Mesenchymal stem cell (in vitro differentiated cells and primary cell): ENCODE results near the gene SLC9A3.

ENCODE experiments used
- DNase-seq: peaks from one replicate; pipeline ENCODE4 v3.0.0-alpha.2; 2013
- H2AFZ ChIP-seq: one replicate; pipeline ENCODE4 v1.6.1; 2013; ENCODE audit warnings: low read depth, mild to moderate bottlenecking, control low read depth, inconsistent platforms, low read length, moderate library complexity
- H2AK5ac ChIP-seq: 2 replicates; pipeline ENCODE4 v1.6.1; 2013; ENCODE audit warnings: low read length, moderate library complexity, mild to moderate bottlenecking, inconsistent platforms; ENCODE audit not compliant: severe bottlenecking
- H2BK120ac ChIP-seq: one replicate; pipeline ENCODE4 v1.6.1; 2013; ENCODE audit warnings: low read depth, mild to moderate bottlenecking, inconsistent platforms, low read length, moderate library complexity
- H2BK12ac ChIP-seq, 2 experiments: one replicate each; pipeline ENCODE4 v1.6.1; 2013; ENCODE audit warnings: inconsistent platforms in 2 of 2, low read length in 2 of 2, mild to moderate bottlenecking in 2 of 2, moderate library complexity in 2 of 2, control low read depth in 1 of 2
- H2BK15ac ChIP-seq: one replicate; pipeline ENCODE4 v1.6.1; 2013; ENCODE audit warnings: mild to moderate bottlenecking, low read depth, inconsistent platforms; ENCODE audit not compliant: poor library complexity, severe bottlenecking
- H2BK5ac ChIP-seq: 2 replicates; pipeline ENCODE4 v1.6.1; 2013; ENCODE audit warnings: low read depth, mild to moderate bottlenecking, low read length, control low read depth, inconsistent platforms; ENCODE audit not compliant: poor library complexity, severe bottlenecking
- H3K14ac ChIP-seq, 2 experiments: one replicate each; pipeline ENCODE4 v1.6.1; 2013; ENCODE audit warnings: inconsistent platforms in 2 of 2, low read length in 2 of 2, control low read depth in 1 of 2, mild to moderate bottlenecking in 1 of 2, moderate library complexity in 1 of 2
- H3K18ac ChIP-seq, 2 experiments: one replicate each; pipeline ENCODE4 v1.6.1; 2013; ENCODE audit warnings: inconsistent platforms in 2 of 2, low read length in 2 of 2, control low read depth in 1 of 2, low read depth in 1 of 2, mild to moderate bottlenecking in 1 of 2
- H3K23ac ChIP-seq, 2 experiments: one replicate each; pipeline ENCODE4 v1.6.1; 2013; ENCODE audit warnings: inconsistent platforms in 2 of 2, low read length in 2 of 2, mild to moderate bottlenecking in 2 of 2, moderate library complexity in 2 of 2, control low read depth in 1 of 2
- H3K27ac ChIP-seq: 2 replicates; pipeline ENCODE4 v1.5.1; 2013; ENCODE audit warnings: mild to moderate bottlenecking, moderate library complexity, low read length, control low read depth, inconsistent platforms; ENCODE audit not compliant: poor library complexity, severe bottlenecking
- H3K27me3 ChIP-seq, 2 experiments: 2 replicates each; pipeline versions ENCODE4 v1.6.1 to v1.7.0; 2013; ENCODE audit warnings: low read length in 2 of 2, mild to moderate bottlenecking in 2 of 2, moderate library complexity in 2 of 2, control low read depth in 1 of 2, inconsistent platforms in 1 of 2; ENCODE audit not compliant: control insufficient read depth in 1 of 2, insufficient read depth in 1 of 2
- H3K36me3 ChIP-seq, 2 experiments: 2 replicates each; pipeline versions ENCODE4 v1.6.1 to v1.7.0; 2013; ENCODE audit warnings: low read length in 2 of 2, control low read depth in 1 of 2, inconsistent platforms in 1 of 2, low read depth in 1 of 2, mild to moderate bottlenecking in 1 of 2; ENCODE audit not compliant: insufficient read depth in 2 of 2, control insufficient read depth in 1 of 2
- H3K4ac ChIP-seq, 2 experiments: one replicate each; pipeline ENCODE4 v1.6.1; 2013; ENCODE audit warnings: inconsistent platforms in 2 of 2, low read length in 2 of 2, mild to moderate bottlenecking in 2 of 2, moderate library complexity in 2 of 2, control low read depth in 1 of 2, low read depth in 1 of 2
- H3K4me1 ChIP-seq: 2 replicates; pipeline ENCODE4 v1.6.1; 2013; ENCODE audit warnings: low read depth, low read length, control low read depth; ENCODE audit not compliant: control insufficient read depth, insufficient read depth
- H3K4me2 ChIP-seq: 2 replicates; pipeline ENCODE4 v1.6.1; 2013; ENCODE audit warnings: low read length, mild to moderate bottlenecking, inconsistent platforms; ENCODE audit not compliant: poor library complexity, severe bottlenecking
- H3K4me3 ChIP-seq, 2 experiments: 2 replicates each; pipeline versions ENCODE4 v1.5.1 to v1.7.0; 2013; ENCODE audit warnings: low read length in 2 of 2, mild to moderate bottlenecking in 2 of 2, control low read depth in 1 of 2, low read depth in 1 of 2; ENCODE audit not compliant: insufficient read depth in 1 of 2
- H3K79me1 ChIP-seq: replicated peaks from 2 replicates; pipeline ENCODE4 v1.6.1; 2013; ENCODE audit warnings: mild to moderate bottlenecking, control low read depth, low read length, inconsistent platforms; ENCODE audit not compliant: poor library complexity, severe bottlenecking
- H3K9ac ChIP-seq: 2 replicates; pipeline ENCODE4 v1.7.0; 2013; ENCODE audit warnings: mild to moderate bottlenecking, low read length, moderate library complexity
- H3K9me3 ChIP-seq: 2 replicates; pipeline ENCODE4 v1.7.0; 2013; ENCODE audit warnings: mild to moderate bottlenecking, low read length; ENCODE audit not compliant: control insufficient read depth
- H4K8ac ChIP-seq: one replicate; pipeline ENCODE4 v1.6.1; 2013; ENCODE audit warnings: inconsistent platforms, mild to moderate bottlenecking, low read length, moderate library complexity
- H4K91ac ChIP-seq: one replicate; pipeline ENCODE4 v1.6.1; 2013; ENCODE audit warnings: mild to moderate bottlenecking, low read length, inconsistent platforms
- whole genome bisulfite sequencing: methylation state at CpG from one replicate; pipeline ENCODE4 v1.1.7; 2013; ENCODE audit warnings: mixed read lengths; 5-methylcytosine and 5-hydroxymethylcytosine counted together

The SLC9A3 gene

GRCh38 chr5:447501-447900 lies 76.7 kb downstream of the SLC9A3 start:
- no peak overlapping the region for H4K8ac ChIP-seq
- no peak overlapping the region for H2BK15ac ChIP-seq
- H3K27ac ChIP-seq = no peak overlapping the region
- H4K91ac ChIP-seq = no peak overlapping the region
- no peaks in the 10 kb centered on the region for H3K27me3 ChIP-seq
- no peak overlapping the region for H3K4ac ChIP-seq
- H2BK12ac ChIP-seq = no peak overlapping the region
- H3K14ac ChIP-seq = no peak overlapping the region
- H2AFZ ChIP-seq = no peak overlapping the region
- peaks cover 17% of the 10 kb centered on the region for H3K9me3 ChIP-seq
- no peak overlapping the region for H3K9ac ChIP-seq
- no peak overlapping the region for H3K4me2 ChIP-seq
- H3K4me3 ChIP-seq = no peak overlapping the region
- peaks cover 49% of the 10 kb centered on the region for H3K79me1 ChIP-seq
- H2AK5ac ChIP-seq = no peak overlapping the region
- H3K4me1 ChIP-seq = peaks cover 13% of the 10 kb centered on the region
- no peak overlapping the region for H3K18ac ChIP-seq
- H3K36me3 ChIP-seq = peaks cover 29 to 64% of the 10 kb centered on the region in 2 experiments
- no peak overlapping the region for H2BK5ac ChIP-seq
- H2BK120ac ChIP-seq = no peak overlapping the region
- H3K23ac ChIP-seq = no peak overlapping the region
- no peak for DNase-seq
- WGBS = 93% methylated on average over 21 of the region's 21 CpGs

DNA sequence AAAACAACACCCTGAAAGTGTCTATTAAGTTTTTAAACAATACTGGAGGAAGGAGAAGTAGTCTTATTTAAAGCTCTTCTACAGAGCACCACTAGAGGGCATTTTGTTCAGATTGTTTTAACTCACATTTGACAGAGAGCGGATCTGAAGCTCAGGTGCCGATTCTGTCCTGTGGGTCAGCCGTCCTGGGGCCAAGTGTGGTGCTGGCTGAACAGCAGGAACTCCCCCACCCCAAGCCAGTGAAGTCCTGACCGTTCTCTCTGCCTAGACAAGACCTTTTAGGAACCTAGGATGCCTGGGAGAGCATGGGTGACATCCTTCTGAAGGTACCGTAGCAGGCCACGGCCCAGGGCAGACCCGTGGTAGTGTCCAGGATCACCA lies 77.4 kb downstream of the SLC9A3 start:
- Histone ChIP-seq H3K14ac (no peak overlapping the region), H2BK15ac (no peak overlapping the region), H3K27me3 (no peaks in the 10 kb centered on the region), H3K27ac (no peak overlapping the region), H3K9ac (no peak overlapping the region), H2AK5ac (no peak overlapping the region), H3K4me1 (peaks cover 19% of the 10 kb centered on the region), H3K4ac (no peak overlapping the region), H3K4me3 (no peak overlapping the region), H3K36me3 (peaks cover 28 to 58% of the 10 kb centered on the region in 2 experiments), H2BK120ac (no peak overlapping the region), H2BK12ac (peak overlapping the region in 1 of 2 experiments; percentile 61), H2BK5ac (no peak overlapping the region), H3K4me2 (no peak overlapping the region), H3K18ac (no peak overlapping the region), H4K91ac (no peak overlapping the region), H3K23ac (no peak overlapping the region), H3K9me3 (peaks cover 11% of the 10 kb centered on the region), H3K79me1 (peaks cover 52% of the 10 kb centered on the region), H2AFZ (no peak overlapping the region), H4K8ac (no peak overlapping the region)
- DNase-seq = peak; percentile 59
- WGBS = 58% methylated on average over 7 of the region's 7 CpGs

- Histone ChIP-seq H4K8ac (no peak overlapping the region), H3K27me3 (no peaks in the 10 kb centered on the region), H2AFZ (no peak overlapping the region), H3K4me3 (no peak overlapping the region), H4K91ac (no peak overlapping the region), H3K9ac (no peak overlapping the region), H3K4me1 (peaks cover 19% of the 10 kb centered on the region), H2BK15ac (no peak overlapping the region), H2BK5ac (no peak overlapping the region), H2BK12ac (no peak overlapping the region), H2AK5ac (no peak overlapping the region), H2BK120ac (no peak overlapping the region), H3K18ac (no peak overlapping the region), H3K9me3 (peaks cover 5% of the 10 kb centered on the region), H3K23ac (no peak overlapping the region), H3K79me1 (peaks cover 52% of the 10 kb centered on the region), H3K36me3 (peaks cover 28 to 52% of the 10 kb centered on the region in 2 experiments), H3K4me2 (no peak overlapping the region), H3K14ac (no peak overlapping the region), H3K27ac (no peak overlapping the region), H3K4ac (no peak overlapping the region)
- no peak for DNase-seq
- 89% methylated on average over 17 of the region's 19 CpGs for WGBS
Observed at GRCh38 chr5:446066-446882, 78.0 kb downstream of the SLC9A3 start.

DNA sequence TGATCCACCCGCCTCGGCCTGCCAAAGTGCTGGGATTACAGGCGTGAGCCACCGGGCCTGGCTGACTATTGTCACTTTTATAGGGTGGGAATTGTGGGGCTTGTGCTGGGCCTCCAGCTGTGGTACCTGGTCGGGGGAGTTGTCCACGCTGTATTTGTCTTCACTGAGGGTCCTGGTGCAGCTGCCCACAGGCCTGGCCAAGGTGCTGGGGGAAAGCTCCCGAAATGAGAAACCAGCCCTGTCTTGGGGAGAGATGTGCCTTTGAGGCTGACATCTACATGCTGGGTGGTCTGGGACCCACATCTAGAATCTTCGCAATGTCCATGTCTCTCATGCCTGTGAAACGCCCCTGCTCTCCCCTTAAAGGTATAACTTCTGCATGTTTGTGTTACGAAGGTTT lies 78.7 kb downstream of the SLC9A3 start:
- H3K9ac ChIP-seq = no peak overlapping the region
- no peak overlapping the region for H3K4me2 ChIP-seq
- H4K8ac ChIP-seq = no peak overlapping the region
- no peak for DNase-seq
- no peaks in the 10 kb centered on the region for H3K27me3 ChIP-seq
- 96% methylated on average over 10 of the region's 10 CpGs for WGBS
- H2BK15ac ChIP-seq = no peak overlapping the region
- H3K23ac ChIP-seq = no peak overlapping the region
- no peak overlapping the region for H4K91ac ChIP-seq
- H3K4ac ChIP-seq = no peak overlapping the region
- H3K9me3 ChIP-seq = no peaks in the 10 kb centered on the region
- no peak overlapping the region for H3K27ac ChIP-seq
- peaks cover 20% of the 10 kb centered on the region for H3K4me1 ChIP-seq
- H2BK12ac ChIP-seq = no peak overlapping the region
- H2BK120ac ChIP-seq = no peak overlapping the region
- no peak overlapping the region for H2AFZ ChIP-seq
- no peak overlapping the region for H3K14ac ChIP-seq
- peaks cover 52% of the 10 kb centered on the region for H3K79me1 ChIP-seq
- H2BK5ac ChIP-seq = no peak overlapping the region
- H3K18ac ChIP-seq = no peak overlapping the region
- H3K4me3 ChIP-seq = no peak overlapping the region
- no peak overlapping the region for H2AK5ac ChIP-seq
- H3K36me3 ChIP-seq = peaks cover 33 to 45% of the 10 kb centered on the region in 2 experiments
